Measurements from ENCODE around the gene TCN1. TPM values are rescaled to one million over a fixed set of nuclear protein-coding genes. Genes with fewer than 3 reads are reported as not detected.
"Not testable (repeated sequence)": the region's sequence is repeated elsewhere in the genome, so short reads cannot be mapped to it uniquely, and the experiment has no call there.

TCN1 gene
- total RNA-seq, 6 donors from 2014 or later: 1.1 TPM; not detected in 5

DNA sequence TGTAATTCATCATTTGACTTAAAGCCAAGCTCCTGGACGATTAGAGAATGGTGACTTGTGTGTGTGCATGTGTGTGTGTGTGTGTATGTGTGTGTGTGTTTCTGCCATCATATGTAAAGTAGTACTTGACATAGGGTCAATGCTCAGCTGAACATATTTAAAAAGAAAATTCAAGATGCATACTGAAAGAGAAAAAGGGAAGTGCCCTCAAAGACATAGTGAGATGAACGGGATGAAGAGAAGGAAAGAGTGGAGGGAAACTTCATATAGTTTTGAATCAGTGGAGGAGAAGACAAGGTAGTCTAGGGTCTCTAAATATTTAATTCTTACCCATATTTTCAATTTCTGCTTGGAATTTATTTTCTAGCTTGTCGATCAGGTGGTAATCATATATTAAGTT, 4.0 kb downstream of the TCN1 start:
- no peaks in the 10 kb centered on the region for H3K4me1 ChIP-seq
- no peaks in the 10 kb centered on the region for H3K27me3 ChIP-seq
- no peak overlapping the region for H3K4me3 ChIP-seq
- ATAC-seq (ENCODE audit: low FRiP score in 2 of 2): no peak
- TF ChIP-seq EP300 (IDR thresholded peaks at IDR 0.05): no peak
- TF ChIP-seq, protein P1, sequence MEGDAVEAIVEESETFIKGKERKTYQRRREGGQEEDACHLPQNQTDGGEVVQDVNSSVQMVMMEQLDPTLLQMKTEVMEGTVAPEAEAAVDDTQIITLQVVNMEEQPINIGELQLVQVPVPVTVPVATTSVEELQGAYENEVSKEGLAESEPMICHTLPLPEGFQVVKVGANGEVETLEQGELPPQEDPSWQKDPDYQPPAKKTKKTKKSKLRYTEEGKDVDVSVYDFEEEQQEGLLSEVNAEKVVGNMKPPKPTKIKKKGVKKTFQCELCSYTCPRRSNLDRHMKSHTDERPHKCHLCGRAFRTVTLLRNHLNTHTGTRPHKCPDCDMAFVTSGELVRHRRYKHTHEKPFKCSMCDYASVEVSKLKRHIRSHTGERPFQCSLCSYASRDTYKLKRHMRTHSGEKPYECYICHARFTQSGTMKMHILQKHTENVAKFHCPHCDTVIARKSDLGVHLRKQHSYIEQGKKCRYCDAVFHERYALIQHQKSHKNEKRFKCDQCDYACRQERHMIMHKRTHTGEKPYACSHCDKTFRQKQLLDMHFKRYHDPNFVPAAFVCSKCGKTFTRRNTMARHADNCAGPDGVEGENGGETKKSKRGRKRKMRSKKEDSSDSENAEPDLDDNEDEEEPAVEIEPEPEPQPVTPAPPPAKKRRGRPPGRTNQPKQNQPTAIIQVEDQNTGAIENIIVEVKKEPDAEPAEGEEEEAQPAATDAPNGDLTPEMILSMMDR (IDR thresholded peaks at IDR 0.05): no peak
- no peak for TF ChIP-seq POLR2AphosphoS5 (IDR thresholded peaks at IDR 0.05)
- no peak for TF ChIP-seq POLR2A (IDR thresholded peaks at IDR 0.05)
- no peaks in the 10 kb centered on the region for H3K36me3 ChIP-seq
- H3K9me3 ChIP-seq: no peaks in the 10 kb centered on the region
- no peak overlapping the region for H3K27ac ChIP-seq
- WGBS, 2 donors: 58 to 61% methylated on average over 3 of the region's 3 CpGs
- DNase-seq: no peak

DNA sequence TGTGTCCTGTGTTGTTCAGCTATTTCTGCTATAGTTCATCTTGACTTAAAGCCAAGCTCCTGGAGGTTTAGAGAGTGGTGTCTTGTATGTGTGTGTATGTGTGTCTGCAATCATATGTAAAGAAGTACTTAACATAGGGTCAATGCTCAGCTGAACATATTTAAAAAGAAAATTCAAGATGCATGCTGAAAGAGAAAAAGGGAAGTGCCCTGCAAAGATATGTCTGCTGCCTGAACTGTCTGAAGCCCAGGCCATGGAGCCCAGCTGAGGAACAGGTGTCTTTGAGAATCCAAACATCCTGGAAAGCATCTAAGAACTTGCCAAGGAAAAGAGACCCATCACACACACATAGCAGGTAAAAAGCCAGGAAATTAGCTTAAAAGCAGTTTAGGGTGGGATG, 6.6 kb downstream of the TCN1 start:
- H3K27me3 ChIP-seq: no peaks in the 10 kb centered on the region
- H3K27ac ChIP-seq: no peak overlapping the region
- H3K9me3 ChIP-seq: no peaks in the 10 kb centered on the region
- DNase-seq: no peak
- H3K4me3 ChIP-seq: no peak overlapping the region
- no peaks in the 10 kb centered on the region for H3K36me3 ChIP-seq
- TF ChIP-seq, protein P1 (IDR thresholded peaks at IDR 0.05): no peak
- TF ChIP-seq POLR2A (IDR thresholded peaks at IDR 0.05) (no peak), POLR2AphosphoS5 (IDR thresholded peaks at IDR 0.05) (no peak), EP300 (IDR thresholded peaks at IDR 0.05) (no peak)
- ATAC-seq (ENCODE audit: low FRiP score in 2 of 2): no peak
- H3K4me1 ChIP-seq: no peaks in the 10 kb centered on the region

DNA sequence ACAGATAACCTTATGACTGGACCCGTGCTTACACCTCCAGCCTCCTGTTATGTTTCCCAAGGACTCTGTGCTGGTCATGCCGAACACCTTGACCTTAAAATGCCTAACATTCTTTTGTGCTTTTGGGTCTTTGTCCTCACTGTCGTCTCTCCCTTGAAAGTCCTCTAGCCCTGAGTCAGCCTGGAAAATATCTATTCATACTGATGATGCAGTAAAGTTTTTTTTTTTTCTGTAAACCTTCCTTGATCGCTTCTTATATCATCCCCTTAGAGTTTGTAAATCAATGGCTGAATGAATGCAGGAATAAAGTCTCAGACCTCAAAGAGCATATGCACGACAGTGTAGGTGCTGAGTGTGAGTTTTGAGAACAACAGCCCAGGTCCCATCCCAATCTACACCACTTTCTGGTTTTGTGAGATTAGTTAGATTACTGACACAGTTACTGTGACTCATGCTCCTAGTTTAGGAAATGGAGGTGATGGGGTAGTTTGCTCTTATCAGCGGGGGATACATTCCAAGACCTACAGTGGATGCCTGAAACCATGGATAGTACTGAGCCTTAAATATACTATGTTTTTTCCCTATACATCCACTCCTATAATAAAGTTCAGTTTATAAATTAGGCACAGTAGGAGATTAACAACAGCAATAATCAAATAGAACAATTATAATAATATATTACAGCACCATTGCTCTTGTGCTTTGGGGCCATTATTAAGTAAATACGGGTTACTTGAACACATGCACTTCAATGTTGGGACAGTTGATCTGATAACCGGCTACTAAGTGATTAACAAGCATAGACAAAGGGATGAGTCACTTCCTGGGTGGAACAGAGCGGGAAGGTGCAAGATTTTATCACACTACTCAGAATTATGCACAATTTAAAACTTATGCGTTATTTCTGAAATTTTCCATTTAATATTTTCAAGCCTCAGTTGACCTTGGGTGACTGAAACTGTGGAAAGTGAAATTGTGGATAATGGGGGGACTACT, 8.6 kb downstream of the TCN1 start:
- H3K4me1 ChIP-seq: no peaks in the 10 kb centered on the region
- H3K9me3 ChIP-seq: no peaks in the 10 kb centered on the region
- 71 to 72% methylated on average over 10 of the region's 10 CpGs for WGBS, 2 donors
- H3K27ac ChIP-seq: no peak overlapping the region
- DNase-seq (no peak), ATAC-seq (ENCODE audit: low FRiP score in 2 of 2) (no peak)
- no peaks in the 10 kb centered on the region for H3K27me3 ChIP-seq
- no peaks in the 10 kb centered on the region for H3K36me3 ChIP-seq
- no peak overlapping the region for H3K4me3 ChIP-seq
- TF ChIP-seq EP300 (IDR thresholded peaks at IDR 0.05) (no peak), POLR2A (IDR thresholded peaks at IDR 0.05) (no peak), POLR2AphosphoS5 (IDR thresholded peaks at IDR 0.05) (no peak)
- TF ChIP-seq, protein P1 (IDR thresholded peaks at IDR 0.05): no peak

DNA sequence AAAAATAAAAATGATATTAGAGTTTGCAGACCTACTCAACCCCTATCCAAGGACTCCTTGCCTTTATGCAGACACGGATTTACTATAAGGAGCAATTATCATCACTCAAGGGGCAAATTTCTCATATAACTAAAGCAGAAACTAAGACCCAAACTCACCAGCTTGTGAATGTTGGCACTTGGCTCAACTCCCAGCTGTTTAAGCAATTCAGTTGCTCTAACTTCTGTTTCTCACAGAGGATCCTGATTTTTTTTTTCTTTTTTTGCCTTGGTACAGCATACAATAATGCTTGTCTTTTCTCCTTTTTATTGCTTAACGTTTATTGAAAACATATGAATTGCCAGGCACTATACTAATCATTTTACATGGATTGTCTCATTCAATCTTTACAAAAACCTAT, 11.4 kb downstream of the TCN1 start:
- TF ChIP-seq POLR2AphosphoS5 (IDR thresholded peaks at IDR 0.05) (no peak), EP300 (IDR thresholded peaks at IDR 0.05) (no peak), POLR2A (IDR thresholded peaks at IDR 0.05) (no peak)
- TF ChIP-seq, protein P1 (IDR thresholded peaks at IDR 0.05): no peak
- DNase-seq (no peak), ATAC-seq (ENCODE audit: low FRiP score in 2 of 2) (no peak)
- H3K27ac ChIP-seq: no peak overlapping the region
- H3K36me3 ChIP-seq: no peaks in the 10 kb centered on the region
- H3K27me3 ChIP-seq: no peaks in the 10 kb centered on the region
- H3K4me3 ChIP-seq: no peak overlapping the region
- H3K4me1 ChIP-seq: no peaks in the 10 kb centered on the region
- H3K9me3 ChIP-seq: no peaks in the 10 kb centered on the region
- WGBS, 2 donors: 56 to 62% methylated on average over 2 of the region's 2 CpGs

DNA sequence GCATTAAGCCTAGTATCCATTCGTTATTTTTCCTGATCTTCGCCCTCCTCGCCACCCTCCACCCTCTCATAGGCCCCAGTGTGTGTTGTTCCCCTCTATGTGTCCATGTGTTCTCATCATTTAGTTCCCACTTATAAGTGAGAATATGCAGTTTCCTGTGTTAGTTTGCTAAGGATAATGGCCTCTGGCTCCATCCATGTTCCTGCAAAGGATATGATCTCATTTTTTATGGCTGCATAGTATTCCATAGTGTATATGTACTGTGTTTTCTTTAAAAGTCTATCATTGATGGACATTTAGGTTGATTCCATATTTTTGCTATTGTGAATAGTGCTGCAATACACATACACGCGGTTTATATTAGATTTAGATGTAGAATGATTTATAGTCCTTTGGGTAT, 14.9 kb downstream of the TCN1 start:
- not testable (repeated sequence) for ATAC-seq (ENCODE audit: low FRiP score in 2 of 2)
- 91 to 94% methylated on average over 5 of the region's 5 CpGs for WGBS, 2 donors

DNA sequence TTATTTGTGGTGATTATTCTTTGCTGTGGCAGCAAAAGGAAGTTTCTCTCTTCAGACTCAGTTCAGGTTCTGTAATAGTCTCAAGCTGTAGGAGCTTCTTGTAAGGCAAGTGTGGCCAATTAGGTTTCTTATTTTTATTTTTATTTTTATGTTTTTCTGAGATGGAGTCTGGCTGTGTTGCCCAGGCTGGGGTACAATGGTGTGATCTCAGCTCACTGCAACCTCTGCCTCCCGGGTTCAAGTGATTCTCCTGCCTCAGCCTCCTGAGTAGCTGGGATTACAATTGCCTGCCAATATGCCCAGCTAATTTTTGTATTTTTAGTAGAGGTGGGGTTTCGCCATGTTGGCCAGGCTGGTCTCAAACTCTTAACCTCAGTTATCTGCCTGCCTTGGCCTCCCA, 16.7 kb downstream of the TCN1 start:
- not testable (repeated sequence) for H3K4me3 ChIP-seq; H3K36me3 ChIP-seq; DNase-seq; H3K4me1 ChIP-seq; H3K27me3 ChIP-seq; H3K9me3 ChIP-seq; H3K27ac ChIP-seq; ATAC-seq (ENCODE audit: low FRiP score in 2 of 2)
- WGBS, 2 donors: 91 to 95% methylated on average over 2 of the region's 2 CpGs

More for the DNA sequence above, 14.9 kb downstream of the TCN1 start:
- H3K27ac ChIP-seq, DNase-seq, H3K36me3 ChIP-seq, H3K4me1 ChIP-seq, H3K4me3 ChIP-seq, H3K27me3 ChIP-seq, H3K9me3 ChIP-seq: not testable (repeated sequence)

Data from upper lobe of left lung (tissue), 6 donors.